Measurements from ENCODE around the gene IL2RA. TPM values are rescaled to one million over a fixed set of nuclear protein-coding genes. Genes with fewer than 3 reads are reported as not detected.
"Not testable (repeated sequence)": the region's sequence is repeated elsewhere in the genome, so short reads cannot be mapped to it uniquely, and the experiment has no call there.

Gene IL2RA
- total RNA-seq, 1 experiment from 2014 or later: not detected

- CTCF ChIA-PET: no interaction called here
- Mint-ChIP-seq H3K27me3 (ENCODE audit: unreplicated experiment) (peaks cover 76% of the 10 kb centered on the region), H3K27ac (ENCODE audit: unreplicated experiment) (no peak overlapping the region), H3K4me1 (ENCODE audit: low read depth, unreplicated experiment) (no peaks in the 10 kb centered on the region), H3K4me3 (ENCODE audit: low read depth, unreplicated experiment) (no peak overlapping the region), H3K9me3 (ENCODE audit: low read depth, unreplicated experiment) (no peaks in the 10 kb centered on the region), H3K36me3 (ENCODE audit: insufficient read depth, unreplicated experiment) (no peaks in the 10 kb centered on the region)
- intact Hi-C loops (cut with micrococcal nuclease; ENCODE audit: unreplicated experiment): no loop called here
- BruUV-seq (replicated peaks): no TSS peak
- no peak for TF ChIP-seq CTCF (IDR thresholded peaks at IDR 0.05; ENCODE audit: unreplicated experiment)
- no peak for DNase-seq
Measured at GRCh38 chr10:6044751-6045313, 17.3 kb downstream of the IL2RA start.

DNA sequence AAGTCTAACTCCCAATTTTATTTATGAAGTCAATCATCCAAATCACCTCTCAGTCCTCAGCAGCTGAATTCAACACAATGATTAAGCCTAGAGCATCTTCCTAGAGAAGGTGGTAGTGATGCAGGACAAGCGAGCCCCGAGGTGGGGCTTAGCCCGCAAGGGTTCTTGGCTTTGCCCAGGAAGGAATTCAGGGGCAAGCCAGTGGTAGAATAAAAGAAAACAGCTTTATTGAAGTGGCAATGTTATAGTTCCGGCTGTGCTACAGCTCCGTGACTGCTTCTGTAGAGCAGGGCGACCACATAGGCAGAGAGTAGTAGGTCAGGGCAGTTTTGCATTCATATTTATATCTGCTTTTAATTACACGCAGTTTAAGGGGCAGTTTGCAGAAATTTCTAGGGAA lies 18.1 kb downstream of the IL2RA start:
- no peak overlapping the region for H3K4me3 Mint-ChIP-seq (ENCODE audit: low read depth, unreplicated experiment)
- H3K27ac Mint-ChIP-seq (ENCODE audit: unreplicated experiment): no peak overlapping the region
- intact Hi-C loops (cut with micrococcal nuclease; ENCODE audit: unreplicated experiment): no loop called here
- no peak for TF ChIP-seq CTCF (IDR thresholded peaks at IDR 0.05; ENCODE audit: unreplicated experiment)
- DNase-seq: no peak
- no peaks in the 10 kb centered on the region for H3K36me3 Mint-ChIP-seq (ENCODE audit: insufficient read depth, unreplicated experiment)
- CTCF ChIA-PET: no interaction called here
- no peaks in the 10 kb centered on the region for H3K4me1 Mint-ChIP-seq (ENCODE audit: low read depth, unreplicated experiment)
- peaks cover 76% of the 10 kb centered on the region for H3K27me3 Mint-ChIP-seq (ENCODE audit: unreplicated experiment)
- no TSS peak for BruUV-seq (replicated peaks)
- no peaks in the 10 kb centered on the region for H3K9me3 Mint-ChIP-seq (ENCODE audit: low read depth, unreplicated experiment)

DNA sequence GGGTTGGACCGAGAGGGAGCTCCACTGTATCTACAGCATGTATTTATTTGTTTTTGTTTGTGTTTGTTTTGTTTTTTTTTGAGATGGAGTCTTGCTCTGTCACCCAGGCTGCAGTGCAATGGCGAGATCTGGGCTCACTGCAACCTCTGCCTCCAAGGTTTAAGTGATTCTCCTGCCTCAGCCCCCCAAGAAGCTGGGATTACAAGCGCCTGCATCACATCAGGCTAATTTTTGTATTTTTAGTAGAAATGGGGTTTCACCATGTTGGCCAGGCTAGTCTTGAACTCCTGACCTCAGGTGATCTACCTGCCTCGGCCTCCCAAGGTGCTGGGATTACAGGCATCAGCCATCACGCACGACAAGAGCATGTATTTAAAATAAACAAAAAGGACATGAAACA lies 18.8 kb downstream of the IL2RA start:
- H3K9me3 Mint-ChIP-seq (ENCODE audit: low read depth, unreplicated experiment); H3K27ac Mint-ChIP-seq (ENCODE audit: unreplicated experiment); H3K36me3 Mint-ChIP-seq (ENCODE audit: insufficient read depth, unreplicated experiment); CTCF ChIA-PET; H3K4me3 Mint-ChIP-seq (ENCODE audit: low read depth, unreplicated experiment); DNase-seq; H3K4me1 Mint-ChIP-seq (ENCODE audit: low read depth, unreplicated experiment); BruUV-seq (replicated peaks); intact Hi-C loops (cut with micrococcal nuclease; ENCODE audit: unreplicated experiment): not testable (repeated sequence)
- H3K27me3 Mint-ChIP-seq (ENCODE audit: unreplicated experiment): peaks cover 76% of the 10 kb centered on the region

DNA sequence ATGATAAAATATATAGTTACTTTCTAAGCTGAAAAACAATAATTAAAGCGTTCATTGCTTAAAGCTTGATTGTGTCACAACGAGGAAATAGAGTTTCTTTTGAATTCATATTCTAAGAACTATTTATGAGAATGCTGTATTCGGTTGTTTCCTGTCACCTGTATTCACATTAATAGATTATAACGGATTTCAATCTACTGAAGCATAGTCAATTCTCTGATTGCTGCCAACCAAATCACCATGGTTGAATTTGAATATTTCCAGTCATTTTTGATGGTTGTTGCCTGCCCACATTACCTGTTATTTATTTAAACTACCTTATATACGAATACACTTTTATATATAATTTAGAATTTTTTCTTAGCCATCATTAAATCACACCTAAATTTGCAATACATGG lies 22.0 kb downstream of the IL2RA start:
- intact Hi-C loops (cut with micrococcal nuclease; ENCODE audit: unreplicated experiment): no loop called here
- Mint-ChIP-seq H3K36me3 (ENCODE audit: insufficient read depth, unreplicated experiment) (no peaks in the 10 kb centered on the region), H3K27me3 (ENCODE audit: unreplicated experiment) (peaks cover 76% of the 10 kb centered on the region), H3K4me3 (ENCODE audit: low read depth, unreplicated experiment) (no peak overlapping the region), H3K9me3 (ENCODE audit: low read depth, unreplicated experiment) (no peaks in the 10 kb centered on the region), H3K4me1 (ENCODE audit: low read depth, unreplicated experiment) (no peaks in the 10 kb centered on the region), H3K27ac (ENCODE audit: unreplicated experiment) (no peak overlapping the region)
- CTCF ChIA-PET: no interaction called here
- TF ChIP-seq CTCF (IDR thresholded peaks at IDR 0.05; ENCODE audit: unreplicated experiment): no peak
- no peak for DNase-seq
- BruUV-seq (replicated peaks): no TSS peak

DNA sequence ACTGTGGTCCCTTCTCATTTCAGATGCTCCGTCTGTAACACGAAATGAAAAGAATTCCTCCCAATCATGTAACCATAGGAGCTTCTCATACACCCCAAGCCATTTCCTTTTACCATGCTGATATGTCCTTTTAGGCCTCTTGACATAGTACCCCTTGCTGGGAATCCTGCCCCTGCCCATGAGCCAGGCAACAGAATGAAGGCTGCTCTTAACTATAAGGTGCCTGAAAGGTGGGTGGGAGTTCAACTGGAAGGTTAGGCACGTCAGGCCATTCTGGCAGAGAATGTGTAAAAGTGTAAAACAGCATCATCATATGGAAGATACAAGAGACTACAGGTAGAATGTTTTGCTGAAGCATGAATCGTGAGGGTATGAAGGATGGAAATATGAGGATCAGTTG lies 22.5 kb downstream of the IL2RA start:
- Mint-ChIP-seq H3K27ac (ENCODE audit: unreplicated experiment) (no peak overlapping the region), H3K4me1 (ENCODE audit: low read depth, unreplicated experiment) (no peaks in the 10 kb centered on the region), H3K4me3 (ENCODE audit: low read depth, unreplicated experiment) (no peak overlapping the region), H3K9me3 (ENCODE audit: low read depth, unreplicated experiment) (no peaks in the 10 kb centered on the region), H3K36me3 (ENCODE audit: insufficient read depth, unreplicated experiment) (no peaks in the 10 kb centered on the region), H3K27me3 (ENCODE audit: unreplicated experiment) (peaks cover 73% of the 10 kb centered on the region)
- CTCF ChIA-PET: no interaction called here
- intact Hi-C loops (cut with micrococcal nuclease; ENCODE audit: unreplicated experiment): no loop called here
- no TSS peak for BruUV-seq (replicated peaks)
- no peak for DNase-seq
- no peak for TF ChIP-seq CTCF (IDR thresholded peaks at IDR 0.05; ENCODE audit: unreplicated experiment)
